K562 (cell line): ENCODE measurements around the gene ZDHHC8. TPM values are rescaled to one million over a fixed set of nuclear protein-coding genes. Genes with fewer than 3 reads are reported as not detected.

ENCODE experiments used
- C11orf30 ChIP-seq: fragments of 450-650 bp; IDR thresholded peaks from 2 replicates; pipeline ENCODE4 v1.6.1; 2016; ENCODE audit warnings: low read depth, mild to moderate bottlenecking
- CHD2 ChIP-seq: IDR thresholded peaks from 2 replicates; pipeline ENCODE4 v1.6.1; 2011; ENCODE audit warnings: low read depth, low read length
- EHMT2 ChIP-seq: fragments of 450-650 bp; IDR thresholded peaks from 2 replicates; pipeline ENCODE4 v1.6.1; 2018; ENCODE audit warnings: antibody characterized with exemption
- FOXA3 ChIP-seq, 2 experiments: fragments of 450-650 bp in 1 of 2; sonication (generic) in 1 of 2; formaldehyde crosslinking; IDR thresholded peaks in 1 of 2; conservative IDR thresholded peaks in 1 of 2; 2 replicates each; pipeline versions ENCODE4 v1.4.0 to v1.8.0; 2020 to 2022; ENCODE audit warnings: mild to moderate bottlenecking in 2 of 2, missing genetic modification reagents in 1 of 2
- HDAC6 ChIP-seq: IDR thresholded peaks from 2 replicates; pipeline ENCODE4 v1.6.1; 2012; ENCODE audit warnings: low read depth, mild to moderate bottlenecking, control low read depth, inconsistent platforms, low read length, moderate library complexity
- HMG20A ChIP-seq: fragments of 450-650 bp; formaldehyde crosslinking; conservative IDR thresholded peaks from 2 replicates; pipeline ENCODE4 v1.4.0; 2020; ENCODE audit warnings: mild to moderate bottlenecking, mixed read lengths
- NFRKB ChIP-seq: fragments of 450-650 bp; IDR thresholded peaks from 2 replicates; pipeline ENCODE4 v1.6.1; 2016; ENCODE audit warnings: low read depth
- PHF20 ChIP-seq: fragments of 450-650 bp; IDR thresholded peaks from 2 replicates; pipeline ENCODE4 v1.6.1; 2018; ENCODE audit not compliant: partially characterized antibody
- POLR2H ChIP-seq: IDR thresholded peaks from 2 replicates; pipeline ENCODE4 v1.6.1; 2016; ENCODE audit warnings: missing genetic modification characterization, low read depth, mild to moderate bottlenecking, control low read depth, missing compliant biosample characterization, moderate library complexity
- SIRT6 ChIP-seq: IDR thresholded peaks from one replicate; pipeline ENCODE4 v1.6.1; 2012; ENCODE audit warnings: low read depth, mild to moderate bottlenecking, control low read depth, inconsistent platforms, low read length, moderate library complexity
- TBL1XR1 ChIP-seq, 2 experiments: IDR thresholded peaks; 2 replicates each; pipeline ENCODE4 v1.6.1; 2012; ENCODE audit warnings: improper control_type of control experiment in 2 of 2, low read length in 2 of 2, mild to moderate bottlenecking in 1 of 2
- TCFL5 ChIP-seq: fragments of 250-450 bp; sonication (Bioruptor Pico); conservative IDR thresholded peaks from 2 replicates; pipeline ENCODE4 v1.6.1; 2021; ENCODE audit warnings: mild to moderate bottlenecking, moderate library complexity, matching md5 sums
- ZFP30 ChIP-seq: fragments of 250-450 bp; sonication (Bioruptor Pico); IDR thresholded peaks from 2 replicates; pipeline ENCODE4 v1.8.0; 2022; ENCODE audit warnings: moderate library complexity, mild to moderate bottlenecking, inconsistent platforms, borderline replicate concordance
- ZNF143 ChIP-seq: sonication (generic); formaldehyde crosslinking; IDR thresholded peaks from 2 replicates; pipeline ENCODE4 v1.9.0; 2022; ENCODE audit warnings: mild to moderate bottlenecking, missing genetic modification reagents
- ZNF318 ChIP-seq, 2 experiments: fragments of 450-650 bp; IDR thresholded peaks; 2 replicates each; pipeline ENCODE4 v1.6.1; 2016; ENCODE audit warnings: mild to moderate bottlenecking in 2 of 2, borderline replicate concordance in 1 of 2, low read depth in 1 of 2, moderate library complexity in 1 of 2
- ZNF41 ChIP-seq: fragments of 250-450 bp; sonication (Bioruptor Pico); conservative IDR thresholded peaks from 2 replicates; pipeline ENCODE4 v1.4.0; 2020; ENCODE audit warnings: mild to moderate bottlenecking
- polyA plus RNA-seq, 8 experiments: library from polyadenylated mRNA; depleted of rRNA in 4 of 8; stranded (reverse) in 5 of 8; unstranded in 3 of 8; fragments of >200 nt; fragmentation: Nextera tagmentation in 2 of 8; fragmentation: Illumina TruSeq in 1 of 8; extraction: Ambion mirVana in 2 of 8; extraction: Trizol in 1 of 8; gene quantifications; 2 replicates each; pipeline versions ENCODE4 v1.2.1 to v1.2.3, GENCODE V29; 2011 to 2014; ENCODE audit warnings: inconsistent platforms in 1 of 8, missing spikeins in 1 of 8
- total RNA-seq, 7 experiments: library from RNA; depleted of rRNA in 6 of 7; stranded (reverse); fragments of >200 nt in 6 of 7; fragmentation: Illumina TruSeq in 2 of 7; extraction: Trizol in 2 of 7; gene quantifications; 2 replicates each; pipeline versions ENCODE4 v1.2.1 to v1.2.3, GENCODE V29; 2011 to 2021; ENCODE audit warnings: low replicate concordance in 1 of 7
- TF ChIP-seq, protein P1 (sequence below): fragments of 250-450 bp; sonication (Bioruptor Pico); IDR thresholded peaks from 2 replicates; pipeline ENCODE4 v1.4.0; 2020; ENCODE audit warnings: mild to moderate bottlenecking, moderate library complexity
- TF ChIP-seq, protein P2 (sequence below): fragments of 450-650 bp; formaldehyde crosslinking; conservative IDR thresholded peaks from 2 replicates; pipeline ENCODE4 v1.4.0; 2022; ENCODE audit warnings: mild to moderate bottlenecking, missing genetic modification characterization

The ZDHHC8 gene
- total and polyA plus RNA-seq, 9 of the 15 experiments (the other 6 are each of a cell fraction or from before 2014, with no cell fraction given): 0.04 to 109 (median 16.4) TPM

DNA sequence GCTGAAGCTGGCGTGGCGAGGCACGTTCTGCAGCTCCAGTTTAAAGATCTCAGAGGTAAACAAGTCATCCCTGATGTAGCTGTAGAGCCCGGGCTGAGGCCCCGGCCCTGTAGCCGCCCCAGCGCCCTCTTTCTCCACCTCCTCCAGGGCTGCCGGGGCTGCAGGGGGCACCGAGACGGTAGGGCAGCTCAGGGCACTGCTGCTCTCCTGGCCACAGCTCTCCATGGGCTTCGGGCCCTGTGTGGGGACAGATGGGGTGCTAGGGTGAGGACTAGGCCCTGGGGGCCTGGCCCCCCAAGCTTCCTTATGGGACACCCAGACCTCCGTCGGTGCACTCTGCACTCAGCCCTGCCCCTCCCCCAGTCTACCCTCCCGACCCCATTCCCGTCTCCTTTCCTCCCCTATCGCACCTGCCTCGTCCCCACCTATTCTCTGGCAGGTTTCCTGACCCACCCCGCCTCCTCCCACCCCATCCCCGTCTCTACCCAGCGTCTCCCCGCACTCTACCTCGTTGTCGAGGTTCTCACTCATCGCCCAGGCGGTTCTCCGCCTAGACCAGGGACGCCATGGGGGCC lies 15.1 kb upstream of the ZDHHC8 start (continued):
- TF ChIP-seq NFRKB (no peak), ZNF318 (IDR thresholded peaks at IDR 0.05; ENCODE audit: borderline replicate concordance in 1 of 2, low read depth in 1 of 2) (no peak), SIRT6 (no peak), TBL1XR1 (IDR thresholded peaks at IDR 0.05; ENCODE audit: low read length in 2 of 2) (peak in 1 of 2 experiments; percentile 39; a peak in 1 of 4 replicates), CHD2 (peak; percentile 8; the same call in 1 of the 2 replicates), TCFL5 (CRISPR knock-in tag) (no peak), EHMT2 (peak; percentile 63; the same call in 1 of the 2 replicates), HDAC6 (peak; percentile 78; the same call in 1 of the 2 replicates), ZFP30 (CRISPR knock-in tag) (no peak), PHF20 (no peak), C11orf30 (no peak), ZNF41 (CRISPR knock-in tag) (0 out of 2 replicates have a peak, but pooled peaks have one; percentile 50), POLR2H (tag) (no peak), ZNF143 (CRISPR knock-in tag) (no peak), HMG20A (no peak), FOXA3 (CRISPR knock-in tag; conservative IDR thresholded peaks at IDR 0.05 in 1 of 2, IDR thresholded peaks at IDR 0.05 in 1 of 2) (no peak)
- TF ChIP-seq, protein P1, sequence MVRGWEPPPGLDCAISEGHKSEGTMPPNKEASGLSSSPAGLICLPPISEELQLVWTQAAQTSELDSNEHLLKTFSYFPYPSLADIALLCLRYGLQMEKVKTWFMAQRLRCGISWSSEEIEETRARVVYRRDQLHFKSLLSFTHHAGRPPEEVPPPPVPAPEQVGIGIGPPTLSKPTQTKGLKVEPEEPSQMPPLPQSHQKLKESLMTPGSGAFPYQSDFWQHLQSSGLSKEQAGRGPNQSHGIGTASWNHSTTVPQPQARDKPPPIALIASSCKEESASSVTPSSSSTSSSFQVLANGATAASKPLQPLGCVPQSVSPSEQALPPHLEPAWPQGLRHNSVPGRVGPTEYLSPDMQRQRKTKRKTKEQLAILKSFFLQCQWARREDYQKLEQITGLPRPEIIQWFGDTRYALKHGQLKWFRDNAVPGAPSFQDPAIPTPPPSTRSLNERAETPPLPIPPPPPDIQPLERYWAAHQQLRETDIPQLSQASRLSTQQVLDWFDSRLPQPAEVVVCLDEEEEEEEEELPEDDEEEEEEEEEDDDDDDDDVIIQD (CRISPR knock-in tag): peak; percentile 47; the same call in 1 of the 2 replicates
- TF ChIP-seq, protein P2, sequence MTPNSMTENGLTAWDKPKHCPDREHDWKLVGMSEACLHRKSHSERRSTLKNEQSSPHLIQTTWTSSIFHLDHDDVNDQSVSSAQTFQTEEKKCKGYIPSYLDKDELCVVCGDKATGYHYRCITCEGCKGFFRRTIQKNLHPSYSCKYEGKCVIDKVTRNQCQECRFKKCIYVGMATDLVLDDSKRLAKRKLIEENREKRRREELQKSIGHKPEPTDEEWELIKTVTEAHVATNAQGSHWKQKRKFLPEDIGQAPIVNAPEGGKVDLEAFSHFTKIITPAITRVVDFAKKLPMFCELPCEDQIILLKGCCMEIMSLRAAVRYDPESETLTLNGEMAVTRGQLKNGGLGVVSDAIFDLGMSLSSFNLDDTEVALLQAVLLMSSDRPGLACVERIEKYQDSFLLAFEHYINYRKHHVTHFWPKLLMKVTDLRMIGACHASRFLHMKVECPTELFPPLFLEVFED (CRISPR knock-in tag): peak; percentile 92
